GM18499 (cell line): ENCODE data around the gene CPPED1.
"Not testable (repeated sequence)": the region's sequence is repeated elsewhere in the genome, so short reads cannot be mapped to it uniquely, and the experiment has no call there.

Source experiments
- ATAC-seq: cut with Tn5 transposase; IDR thresholded peaks from one replicate; pipeline ENCODE4 v1.9.1; 2021; ENCODE audit warnings: moderate number of reproducible peaks; ENCODE audit not compliant: insufficient read depth, unreplicated experiment

Gene CPPED1

DNA sequence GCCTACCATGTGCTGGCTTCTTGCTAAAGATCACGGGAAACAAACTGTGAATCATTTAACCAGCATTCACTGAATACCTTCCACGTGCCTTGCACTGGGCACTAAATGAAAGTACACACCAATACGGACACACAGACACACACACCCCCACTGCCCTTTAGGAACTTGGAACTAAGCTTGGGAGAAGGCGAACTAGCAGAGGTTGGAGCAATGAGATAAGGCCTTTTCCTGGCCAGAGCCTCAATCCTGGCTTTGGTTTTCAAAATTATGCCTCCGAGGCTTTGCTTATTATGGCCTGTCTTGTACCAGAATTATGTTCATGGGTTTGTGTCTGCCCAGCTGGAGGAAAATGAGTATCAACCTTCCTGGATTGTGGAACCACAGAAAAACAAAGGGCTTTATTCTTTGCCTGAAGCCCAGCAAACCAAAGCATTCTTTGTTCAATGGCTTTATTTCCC is 32.3 kb downstream of the CPPED1 start:
- no peak for ATAC-seq

GRCh38 chr16:12769525-12769924 is 34.2 kb downstream of the CPPED1 start:
- ATAC-seq = no peak

GRCh38 chr16:12767897-12768296 is 35.8 kb downstream of the CPPED1 start:
- no peak for ATAC-seq

DNA sequence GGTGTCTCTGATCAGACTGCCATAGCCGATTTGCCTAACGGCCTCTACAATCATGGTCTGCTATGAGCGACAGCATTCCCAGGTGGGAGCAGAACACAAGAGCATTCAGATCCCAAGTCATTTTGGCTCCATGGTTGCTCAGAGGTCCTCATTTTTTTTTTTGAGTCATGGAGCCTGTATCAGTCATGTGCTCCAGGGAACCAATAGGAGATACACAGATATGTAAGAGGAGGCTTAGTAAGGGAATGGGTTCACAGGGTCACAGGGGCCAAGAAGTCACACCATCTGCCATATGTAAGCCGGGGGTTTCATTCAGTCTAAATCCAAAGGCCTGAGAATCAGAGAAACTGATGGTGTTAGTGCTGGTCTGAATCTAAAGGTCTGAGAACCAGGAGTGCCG is 36.8 kb downstream of the CPPED1 start:
- no peak for ATAC-seq

- not testable (repeated sequence) for ATAC-seq
These were observed 37.5 kb downstream of the CPPED1 start for GRCh38 chr16:12766208-12766607.

- ATAC-seq = no peak
These were observed 38.7 kb downstream of the CPPED1 start for GRCh38 chr16:12764813-12765488.

- no peak for ATAC-seq
These were observed 40.2 kb downstream of the CPPED1 start for GRCh38 chr16:12763517-12763916.

DNA sequence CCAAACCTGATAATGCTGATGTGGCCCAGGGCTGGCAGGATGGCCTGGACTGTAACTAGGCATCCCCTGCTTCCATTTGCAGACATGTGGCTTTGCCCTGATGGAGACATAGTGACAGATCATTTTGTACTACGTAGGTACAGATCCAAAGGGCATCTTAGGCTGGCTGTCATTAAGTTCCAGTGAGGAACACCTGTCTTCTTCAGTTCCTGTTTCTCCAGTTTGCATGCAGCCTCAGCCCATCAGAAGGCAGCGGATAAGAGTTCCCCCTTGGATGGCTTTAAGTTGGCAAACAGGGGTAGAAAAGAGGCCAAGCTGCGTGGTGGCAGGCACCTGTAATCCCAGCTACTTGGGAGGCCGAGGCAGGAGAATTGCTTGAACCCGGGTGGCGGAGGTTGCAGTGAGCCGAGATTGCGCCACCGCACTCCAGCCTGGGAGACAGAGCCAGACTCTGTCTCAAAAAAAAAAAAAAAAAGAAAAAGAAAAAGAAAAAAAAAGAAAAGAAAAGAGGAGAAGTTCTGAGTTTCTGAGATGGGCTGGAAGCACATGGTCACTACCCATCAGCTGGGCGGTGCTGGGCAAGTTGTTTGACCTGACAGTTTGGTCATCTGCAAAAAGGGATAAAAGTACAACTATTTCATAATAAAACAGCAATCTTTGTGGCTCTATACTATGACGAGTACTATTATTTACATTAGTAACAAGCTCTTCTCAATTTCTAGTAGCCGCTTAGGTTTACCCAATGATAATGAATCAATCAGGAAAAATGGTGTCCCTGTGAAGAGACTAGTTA is 42.7 kb downstream of the CPPED1 start:
- no peak for ATAC-seq

DNA sequence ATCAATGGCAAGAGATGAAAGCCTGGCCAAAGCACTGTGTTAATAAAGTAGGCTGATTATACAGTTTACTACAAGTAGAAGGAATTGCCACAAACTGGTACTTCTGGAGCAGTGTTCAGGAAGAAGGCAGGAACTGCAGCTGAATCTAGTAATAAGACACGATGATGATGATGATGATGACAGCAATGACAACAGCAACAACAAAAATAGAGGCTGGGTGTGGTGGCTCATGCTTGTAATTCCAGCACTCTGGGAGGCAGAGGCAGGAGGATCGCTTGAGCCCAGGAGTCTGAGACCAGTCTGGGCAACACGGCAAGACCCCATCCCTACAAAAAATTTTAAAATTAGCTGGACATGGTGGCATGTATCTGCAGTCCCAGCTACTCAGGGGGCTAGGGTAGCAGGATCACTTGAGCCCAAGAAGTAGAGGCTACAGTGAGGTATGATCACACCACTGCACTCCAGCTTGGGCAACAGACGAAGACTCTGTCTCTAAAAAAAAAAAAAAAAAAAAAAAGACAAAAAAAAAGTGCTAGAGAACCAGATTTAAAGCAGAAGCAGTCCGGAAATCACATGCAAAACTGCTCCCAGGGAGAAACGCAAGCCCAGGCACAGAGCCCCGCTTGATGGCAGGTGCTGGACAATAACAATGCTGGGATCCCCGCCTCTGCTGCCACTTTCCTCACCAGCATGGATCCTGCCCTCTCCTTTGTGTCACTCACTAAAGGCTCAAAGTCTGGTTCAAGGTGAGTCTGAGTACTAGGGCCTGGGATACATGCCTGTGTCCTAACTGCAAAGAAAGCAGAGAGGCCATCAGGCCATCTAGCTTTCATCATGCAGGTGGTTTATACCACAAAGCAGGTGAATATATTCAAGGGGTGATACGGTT is 44.8 kb downstream of the CPPED1 start:
- no peak for ATAC-seq

GRCh38 chr16:12758031-12758669 is 45.5 kb downstream of the CPPED1 start:
- ATAC-seq = no peak

- ATAC-seq = no peak
These were observed 46.1 kb downstream of the CPPED1 start for GRCh38 chr16:12757546-12757945.

- ATAC-seq = no peak
These were observed 48.7 kb downstream of the CPPED1 start for GRCh38 chr16:12754824-12755543.

DNA sequence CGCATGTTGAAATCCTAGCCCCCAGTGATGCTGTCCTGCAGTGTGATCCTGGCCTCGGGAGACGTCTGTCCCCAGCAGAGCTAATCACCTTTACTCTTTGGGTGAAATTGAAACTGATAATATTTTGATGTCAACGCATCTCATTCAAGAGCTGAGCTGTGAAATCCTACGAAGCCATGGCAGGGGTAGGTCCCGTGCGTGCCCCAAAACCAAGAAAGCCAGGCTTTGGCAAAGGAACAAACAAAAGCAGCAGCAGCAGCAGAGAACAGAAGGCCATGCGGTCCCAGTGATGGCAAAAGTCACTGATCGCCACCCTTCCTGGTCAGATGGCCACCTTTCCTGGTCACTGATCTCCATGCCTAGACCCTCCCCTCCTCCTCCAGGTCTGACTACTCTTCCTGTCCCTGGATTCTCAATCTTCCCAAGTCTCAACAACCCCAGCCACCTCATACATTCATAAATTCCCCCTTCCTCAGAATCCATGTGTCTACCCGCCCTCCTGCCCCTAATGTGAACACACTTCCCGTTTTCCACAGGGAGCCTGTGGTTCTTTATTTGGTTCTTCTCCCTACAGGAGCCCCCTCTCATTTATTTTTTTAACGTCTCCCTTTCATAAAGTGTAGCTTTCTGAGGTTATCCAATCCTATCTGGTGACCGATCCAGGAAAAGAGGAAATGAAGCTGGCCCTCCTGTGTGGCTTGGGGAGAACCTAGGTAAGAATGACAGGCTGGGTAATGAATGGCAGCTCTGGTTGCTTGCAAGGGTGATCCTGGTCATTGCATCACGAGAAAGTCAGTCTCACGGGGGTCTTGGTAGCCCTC is 50.3 kb downstream of the CPPED1 start:
- ATAC-seq = no peak

DNA sequence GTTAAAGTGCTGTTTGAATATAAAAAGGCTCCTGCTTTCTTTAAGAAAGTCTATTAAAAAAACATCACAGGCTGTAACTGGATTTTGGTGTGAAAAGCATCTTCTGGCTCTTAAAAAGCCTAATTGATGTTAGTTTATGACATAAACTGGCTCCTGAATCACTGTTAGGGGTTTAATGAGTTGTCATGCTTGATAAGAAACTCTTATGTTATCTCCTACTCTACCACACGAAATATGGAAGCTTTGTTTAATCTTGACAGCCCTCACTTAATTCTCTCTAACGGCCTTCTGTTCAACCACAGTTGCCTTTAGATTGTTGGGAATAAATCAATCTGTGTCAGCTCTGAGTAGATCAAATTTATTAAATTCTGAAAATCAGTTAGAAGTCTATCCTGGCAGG is 51.5 kb downstream of the CPPED1 start:
- ATAC-seq = no peak

GRCh38 chr16:12750554-12750918 is 53.2 kb downstream of the CPPED1 start:
- ATAC-seq = no peak

DNA sequence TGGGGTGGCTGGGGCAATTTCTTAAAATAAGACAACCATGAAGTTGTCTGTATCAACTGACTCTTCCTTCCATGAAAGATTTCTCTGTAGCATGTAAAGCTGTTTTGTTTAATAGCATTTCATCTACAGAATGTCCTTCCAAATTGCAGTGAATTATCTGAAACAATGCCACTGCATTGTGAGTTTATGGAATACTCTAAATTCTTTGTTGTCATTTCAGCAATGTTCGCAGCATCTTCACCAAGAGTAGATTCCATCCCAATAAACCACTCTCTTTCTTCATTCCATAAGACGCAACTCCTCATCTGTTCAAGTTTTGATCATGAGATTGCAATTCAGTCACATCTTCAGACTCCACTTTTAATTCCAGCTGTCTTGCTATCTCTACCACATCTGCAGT is 54.6 kb downstream of the CPPED1 start:
- ATAC-seq = no peak

DNA sequence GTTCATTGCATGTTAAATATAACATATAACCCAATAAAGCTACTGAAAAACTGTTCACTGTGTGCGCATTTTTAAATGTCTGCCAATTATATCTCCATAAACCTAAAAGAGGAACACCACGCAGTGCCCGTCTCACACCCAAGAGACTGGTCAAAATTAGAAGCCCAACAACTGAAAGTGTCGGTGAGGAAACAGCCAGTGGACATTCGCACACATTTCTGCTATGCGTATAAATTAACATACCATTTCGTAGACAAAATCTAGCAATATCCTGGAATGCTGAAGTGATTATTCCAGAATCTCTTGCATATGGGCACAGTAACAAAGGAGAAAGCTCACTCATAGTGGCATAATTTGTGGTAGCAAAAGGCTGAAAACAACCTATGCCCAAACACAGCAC is 55.9 kb downstream of the CPPED1 start:
- ATAC-seq = no peak

GRCh38 chr16:12747261-12747660 is 56.4 kb downstream of the CPPED1 start:
- ATAC-seq = no peak

DNA sequence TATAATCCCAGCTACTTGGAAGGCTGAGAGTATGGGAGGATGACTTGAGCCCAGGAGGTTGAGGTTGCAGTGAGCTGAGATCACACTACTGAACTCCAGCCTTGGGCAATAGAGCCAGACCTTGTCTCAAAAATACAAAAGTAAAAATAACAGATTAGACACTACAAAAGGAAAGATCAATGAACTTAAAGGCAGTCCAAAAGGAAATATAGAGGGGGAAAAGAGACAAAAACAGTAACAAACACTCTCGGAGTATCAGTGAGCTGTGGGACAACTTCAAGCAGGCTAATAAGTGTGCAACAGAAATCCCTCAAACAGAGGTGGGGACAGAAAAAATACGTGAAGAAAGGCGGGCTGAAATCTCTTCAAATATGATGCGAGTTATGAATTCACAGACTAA is 58.8 kb downstream of the CPPED1 start:
- no peak for ATAC-seq
